T-helper 1 cell (primary cell): Measurements from ENCODE around the gene PAQR8.
"Not testable (repeated sequence)": the region's sequence is repeated elsewhere in the genome, so short reads cannot be mapped to it uniquely, and the experiment has no call there.

Source experiments
- DNase-seq, 5 donors: peaks; one replicate each; pipeline ENCODE4 v3.0.0-alpha.2; 2012 to 2020

The PAQR8 gene

GRCh38 chr6:52415917-52416628 is 54.1 kb downstream of the PAQR8 start:
- no peak for DNase-seq

GRCh38 chr6:52416629-52417151 is 54.7 kb downstream of the PAQR8 start:
- peak in 3 of 5 donors; percentile 13 to 66 (median 34) for DNase-seq

- no peak for DNase-seq
These were observed 55.7 kb downstream of the PAQR8 start for GRCh38 chr6:52417675-52418111.

- DNase-seq: no peak
These were observed 56.7 kb downstream of the PAQR8 start for GRCh38 chr6:52418606-52419005.

- peak; percentile 95 to 97 (median 97) for DNase-seq
These were observed 58.1 kb downstream of the PAQR8 start, which contains the start of gene EFHC1 for GRCh38 chr6:52419809-52420667. Gene EFHC1, plus strand, starts transcription at chr6:52420342. Its CDS starts 69 bp downstream, at chr6:52420411.

GRCh38 chr6:52420668-52421358 is 58.9 kb downstream of the PAQR8 start:
- DNase-seq: no peak

GRCh38 chr6:52422156-52422555 is 60.2 kb downstream of the PAQR8 start:
- DNase-seq: no peak

- DNase-seq: no peak
These were observed 61.5 kb downstream of the PAQR8 start for GRCh38 chr6:52423448-52423847.

- no peak for DNase-seq
These were observed 62.0 kb downstream of the PAQR8 start for GRCh38 chr6:52423971-52424381.

GRCh38 chr6:52424513-52424912 is 62.6 kb downstream of the PAQR8 start:
- no peak for DNase-seq

- DNase-seq: no peak
These were observed 64.7 kb downstream of the PAQR8 start for GRCh38 chr6:52426667-52427066.

- DNase-seq: not testable (repeated sequence)
These were observed 71.3 kb downstream of the PAQR8 start for GRCh38 chr6:52433294-52433693.

- DNase-seq: no peak
These were observed 73.4 kb downstream of the PAQR8 start for GRCh38 chr6:52435345-52435744.

GRCh38 chr6:52438926-52439325 is 77.0 kb downstream of the PAQR8 start:
- no peak for DNase-seq

- DNase-seq: no peak
These were observed 92.6 kb downstream of the PAQR8 start for GRCh38 chr6:52454556-52454955.

- DNase-seq: no peak
These were observed 95.1 kb downstream of the PAQR8 start for GRCh38 chr6:52457096-52457495.
